ENCODE measurements around the gene STAU1. TPM values are rescaled to one million over a fixed set of nuclear protein-coding genes. Genes with fewer than 3 reads are reported as not detected.
"Not testable (repeated sequence)": the region's sequence is repeated elsewhere in the genome, so short reads cannot be mapped to it uniquely, and the experiment has no call there.

STAU1 gene
- polyA plus RNA-seq, 1 of the 3 experiments (the other 2 are of a cell fraction) = 48.2 TPM

- Histone ChIP-seq H3K4me1 (ENCODE audit: control insufficient read depth in 1 of 2, insufficient read depth in 2 of 2, low read depth in 1 of 2, low read length in 1 of 2) (no peaks in the 10 kb centered on the region; a peak in 1 of 4 replicates), H3F3A (replicated peaks; ENCODE audit: insufficient read depth) (peaks cover 9% of the 10 kb centered on the region), H4K20me1 (ENCODE audit: insufficient read depth) (peaks cover 6% of the 10 kb centered on the region; the same call in 1 of the 2 replicates), H3K4me3 (ENCODE audit: low read depth in 2 of 2, low read length in 1 of 2) (no peak overlapping the region), H3K27me3 (ENCODE audit: insufficient read depth) (no peaks in the 10 kb centered on the region), H3K9me3 (no peaks in the 10 kb centered on the region), H3K36me3 (replicated peaks in 1 of 2; ENCODE audit: control insufficient read depth in 1 of 2, insufficient read depth in 2 of 2, low read length in 1 of 2) (peaks cover 13 to 26% of the 10 kb centered on the region in 2 experiments), H3K4me2 (no peak overlapping the region), H3K9me2 (no peaks in the 10 kb centered on the region), H3K9ac (no peak overlapping the region), H2AFZ (ENCODE audit: low read depth) (no peak overlapping the region), H3K79me2 (ENCODE audit: insufficient read depth) (peaks cover 55% of the 10 kb centered on the region), H3K27ac (ENCODE audit: low read depth in 2 of 2, low read length in 1 of 2) (no peak overlapping the region)
- ChIA-PET POLR2A (no interaction called here), CTCF (interaction anchor here (1.3 to 3.5 kb wide), 2 partner anchors 12 to 80 kb away, joined by 5 to 26 read pairs; no protein-coding TSS in a partner anchor)
- WGBS (ENCODE audit: low lambda C conversion rate) = 94% methylated on average over 13 of the region's 15 CpGs
- DNase-seq = no peak
- TF ChIP-seq NRF1 (IDR thresholded peaks at IDR 0.05; ENCODE audit: low read depth, low read length) = no peak
- TF ChIP-seq RCOR1 (IDR thresholded peaks at IDR 0.05; ENCODE audit: low read length) = no peak
- no peak for TF ChIP-seq PBX3 (IDR thresholded peaks at IDR 0.05)
- TF ChIP-seq EZH2phosphoT487 (IDR thresholded peaks at IDR 0.05; ENCODE audit: borderline replicate concordance, low read depth) = no peak
- TF ChIP-seq JUND (IDR thresholded peaks at IDR 0.05) = no peak
- no peak for TF ChIP-seq ELF1 (IDR thresholded peaks at IDR 0.05)
Observed at GRCh38 chr20:49136817-49137571, 51.1 kb downstream of the STAU1 start.

GRCh38 chr20:49134797-49135196 is 53.3 kb downstream of the STAU1 start:
- H2AFZ ChIP-seq (ENCODE audit: low read depth); H3K4me2 ChIP-seq; DNase-seq; H3F3A ChIP-seq (replicated peaks; ENCODE audit: insufficient read depth); H3K9me3 ChIP-seq; POLR2A ChIA-PET; H3K4me1 ChIP-seq (ENCODE audit: control insufficient read depth in 1 of 2, insufficient read depth in 2 of 2, low read depth in 1 of 2, low read length in 1 of 2); H3K9ac ChIP-seq; H3K4me3 ChIP-seq (ENCODE audit: low read depth in 2 of 2, low read length in 1 of 2); H4K20me1 ChIP-seq (ENCODE audit: insufficient read depth); H3K9me2 ChIP-seq; H3K27ac ChIP-seq (ENCODE audit: low read depth in 2 of 2, low read length in 1 of 2); H3K27me3 ChIP-seq (ENCODE audit: insufficient read depth): not testable (repeated sequence)
- TF ChIP-seq REST (IDR thresholded peaks at IDR 0.05; ENCODE audit: low read depth, low read length) = peak; percentile 75
- Histone ChIP-seq H3K79me2 (ENCODE audit: insufficient read depth) (peaks cover 50% of the 10 kb centered on the region), H3K36me3 (replicated peaks in 1 of 2; ENCODE audit: control insufficient read depth in 1 of 2, insufficient read depth in 2 of 2, low read length in 1 of 2) (peaks cover 17 to 27% of the 10 kb centered on the region in 2 experiments)
- CTCF ChIA-PET = interaction anchor here (1.6 to 4.4 kb wide), 5 partner anchors 15 to 82 kb away, joined by 3 to 112 read pairs (median 21); partner anchors contain the start of gene DDX27
- 91% methylated on average over 8 of the region's 8 CpGs for WGBS (ENCODE audit: low lambda C conversion rate)
